Measurements from ENCODE around the gene CHST13. TPM values are rescaled to one million over a fixed set of nuclear protein-coding genes. Genes with fewer than 3 reads are reported as not detected.

The CHST13 gene
- total RNA-seq, 1 experiment from 2014 or later: 0.91 TPM

- H3K27ac ChIP-seq (ENCODE audit: low read depth, low read length): no peak overlapping the region
- no peaks in the 10 kb centered on the region for H3K9me3 ChIP-seq (ENCODE audit: control insufficient read depth in 1 of 2, insufficient read depth in 1 of 2, low read depth in 1 of 2, low read length in 2 of 2)
- H3K79me2 ChIP-seq (ENCODE audit: insufficient read depth, low read length): no peaks in the 10 kb centered on the region
- 0 out of 2 replicates have a peak, but pooled peaks cover 6% of the 10 kb centered on the region for H3K27me3 ChIP-seq (ENCODE audit: insufficient read depth, low read length)
- CTCF ChIA-PET: no interaction called here
- no peak for ATAC-seq
- DNase-seq (ENCODE audit: low read depth, low spot score): no peak
- TF ChIP-seq ZBTB33 (IDR thresholded peaks at IDR 0.05; ENCODE audit: extremely low read depth, insufficient replicate concordance, low read length) (no peak), ZFX (IDR thresholded peaks at IDR 0.05) (no peak), POLR2AphosphoS5 (IDR thresholded peaks at IDR 0.05; ENCODE audit: low read depth, low read length) (no peak), TCF7L2 (IDR thresholded peaks at IDR 0.05; ENCODE audit: borderline replicate concordance, extremely low read depth, insufficient read depth, insufficient read length) (no peak), RAD21 (IDR thresholded peaks at IDR 0.05; ENCODE audit: low read depth) (no peak), ATF3 (IDR thresholded peaks at IDR 0.05) (no peak), ELF1 (IDR thresholded peaks at IDR 0.05; ENCODE audit: borderline replicate concordance, low read depth) (no peak), YY1 (IDR thresholded peaks at IDR 0.05; ENCODE audit: extremely low read depth, insufficient replicate concordance, low read depth, low read length) (no peak), POLR2A (IDR thresholded peaks at IDR 0.05; ENCODE audit: borderline replicate concordance, extremely low read depth, insufficient read depth, insufficient read length) (no peak), MAX (IDR thresholded peaks at IDR 0.05) (no peak), CTCF (IDR thresholded peaks at IDR 0.05 in 2 of 3, conservative IDR thresholded peaks at IDR 0.05 in 1 of 3; ENCODE audit: borderline replicate concordance in 1 of 3, insufficient read depth in 1 of 3, low read depth in 2 of 3, low read length in 2 of 3) (no peak), EZH2phosphoT487 (IDR thresholded peaks at IDR 0.05; ENCODE audit: borderline replicate concordance) (no peak), EGR1 (IDR thresholded peaks at IDR 0.05; ENCODE audit: low read depth) (no peak)
- H3K4me3 ChIP-seq (replicated peaks in 1 of 2; ENCODE audit: low read depth in 1 of 2, low read length in 2 of 2): no peak overlapping the region
- no peaks in the 10 kb centered on the region for H3K4me1 ChIP-seq (ENCODE audit: control insufficient read depth in 1 of 2, insufficient read depth in 2 of 2, low read length in 2 of 2)
- H3K36me3 ChIP-seq (ENCODE audit: control insufficient read depth in 1 of 2, insufficient read depth in 2 of 2, low read length in 2 of 2): no peaks in the 10 kb centered on the region
- BruUV-seq (replicated peaks): no TSS peak
- no peak overlapping the region for H2AFZ ChIP-seq (ENCODE audit: low read depth, low read length, poor library complexity, severe bottlenecking)
- no peaks in the 10 kb centered on the region for H4K20me1 ChIP-seq (ENCODE audit: insufficient read depth)
- intact Hi-C loops (cut with micrococcal nuclease): no loop called here
- POLR2A ChIA-PET: no interaction called here
- RAD21 ChIA-PET (ENCODE audit: low non-redundant PET in 1 of 2, low total read pairs in 2 of 2, uncharacterized antibody in 2 of 2, unreplicated experiment in 2 of 2): no interaction called here
- H3K4me2 ChIP-seq (ENCODE audit: low read length): no peak overlapping the region
- no peak overlapping the region for H3K9ac ChIP-seq (ENCODE audit: low read length)
- H3K9me2 ChIP-seq (ENCODE audit: insufficient read depth): no peaks in the 10 kb centered on the region
These were observed 33.4 kb downstream of the CHST13 start for GRCh38 chr3:126557415-126557745.

Measured in HCT116 (cell line).